IPS-18a (cell line): ENCODE results near the gene WDR4.
"Not testable (repeated sequence)": the region's sequence is repeated elsewhere in the genome, so short reads cannot be mapped to it uniquely, and the experiment has no call there.

Experiments used
- H3K27ac ChIP-seq: one replicate; pipeline ENCODE4 v1.5.1; 2013; ENCODE audit warnings: low read length
- H3K27me3 ChIP-seq: one replicate; pipeline ENCODE4 v1.6.1; 2013; ENCODE audit warnings: mild to moderate bottlenecking, low read length; ENCODE audit not compliant: control insufficient read depth, insufficient read depth
- H3K36me3 ChIP-seq: one replicate; pipeline ENCODE4 v1.6.1; 2013; ENCODE audit warnings: low read depth, low read length; ENCODE audit not compliant: control insufficient read depth
- H3K4me1 ChIP-seq: one replicate; pipeline ENCODE4 v1.6.1; 2013; ENCODE audit warnings: low read depth, low read length; ENCODE audit not compliant: control insufficient read depth
- H3K4me3 ChIP-seq: one replicate; pipeline ENCODE4 v1.5.1; 2013; ENCODE audit warnings: low read length
- H3K9ac ChIP-seq: one replicate; pipeline ENCODE4 v1.6.1; 2013; ENCODE audit warnings: mild to moderate bottlenecking, low read length, moderate library complexity
- H3K9me3 ChIP-seq: one replicate; pipeline ENCODE4 v1.6.1; 2013; ENCODE audit warnings: low read depth, low read length; ENCODE audit not compliant: control insufficient read depth

Gene WDR4

DNA sequence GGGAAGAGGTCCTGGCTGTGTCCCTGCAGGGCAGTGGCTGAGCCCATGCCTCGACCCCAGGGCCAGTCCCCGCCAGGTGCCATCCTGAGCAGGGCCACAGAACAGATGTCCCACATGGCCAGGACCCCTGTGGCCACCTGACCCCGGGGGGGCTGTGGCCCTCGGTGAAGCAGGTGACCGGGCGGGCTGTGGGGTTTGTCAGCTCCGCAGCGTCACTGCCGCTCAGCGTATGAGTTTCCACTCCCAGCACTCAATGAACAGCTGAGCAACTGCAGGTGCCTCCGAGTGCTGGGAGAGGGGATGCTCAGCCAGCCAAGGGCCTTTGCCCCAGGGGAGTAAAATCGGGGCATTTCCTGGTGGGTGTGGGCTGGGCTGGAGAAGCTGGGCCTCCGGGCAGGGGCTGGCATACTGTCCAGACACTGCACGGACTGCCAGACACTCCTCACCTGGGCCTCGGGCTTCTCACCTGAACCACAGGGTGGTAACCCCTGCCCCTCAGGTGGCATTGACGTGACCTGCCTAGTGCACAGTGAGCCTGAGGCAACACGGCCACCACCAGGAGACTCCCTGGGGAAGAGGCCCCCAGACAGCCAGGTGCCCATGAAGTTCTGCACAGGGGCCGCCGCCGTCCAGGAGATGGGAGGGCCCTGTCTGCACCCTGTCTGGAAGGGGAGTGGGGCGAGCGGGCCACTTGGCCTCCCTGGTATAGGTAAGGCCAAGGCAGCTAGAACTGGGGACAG lies 37.3 kb downstream of the WDR4 start:
- H3K27ac ChIP-seq, H3K9ac ChIP-seq, H3K4me3 ChIP-seq, H3K27me3 ChIP-seq, H3K9me3 ChIP-seq, H3K4me1 ChIP-seq: not testable (repeated sequence)
- peaks cover 62% of the 10 kb centered on the region for H3K36me3 ChIP-seq

DNA sequence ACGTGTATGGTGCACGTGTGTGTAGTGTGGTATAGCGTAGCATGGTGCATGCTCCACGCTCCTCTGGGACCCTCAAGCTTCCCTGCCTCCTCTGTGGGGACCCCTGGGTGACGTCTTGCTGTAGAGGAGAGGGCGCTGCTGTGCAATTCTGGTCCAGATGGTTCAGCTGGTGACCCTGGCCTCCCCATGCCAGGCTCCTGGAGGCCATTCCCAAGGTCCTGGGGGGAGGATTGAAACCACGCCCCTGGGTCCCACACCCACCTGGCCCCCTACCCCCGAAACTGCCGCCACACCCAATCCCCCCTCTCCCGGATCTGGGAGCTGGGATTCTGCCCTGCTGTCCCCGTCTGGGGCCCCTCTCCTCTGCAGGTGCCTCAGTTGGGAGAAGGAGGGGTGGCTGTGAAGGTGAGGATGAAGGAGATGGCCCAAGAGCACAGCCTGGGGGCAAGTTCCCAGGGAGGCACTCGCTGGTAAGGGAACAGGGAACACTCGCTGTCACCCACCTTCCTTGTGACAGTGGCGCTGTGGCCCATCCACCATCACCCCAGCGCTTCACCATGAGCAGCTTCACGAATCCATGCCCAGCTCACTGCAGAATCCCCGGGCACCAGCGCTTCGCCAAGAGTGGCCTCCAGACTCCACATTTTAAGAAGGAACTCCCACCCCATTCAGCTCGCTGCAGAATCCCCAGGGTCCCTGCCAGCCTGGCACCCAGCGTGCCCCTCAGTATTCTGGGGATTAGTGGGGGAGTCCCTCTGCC lies 38.0 kb downstream of the WDR4 start:
- H3K27me3 ChIP-seq: no peaks in the 10 kb centered on the region
- no peaks in the 10 kb centered on the region for H3K9me3 ChIP-seq
- H3K4me1 ChIP-seq: no peaks in the 10 kb centered on the region
- no peak overlapping the region for H3K9ac ChIP-seq
- H3K36me3 ChIP-seq: peaks cover 59% of the 10 kb centered on the region
- no peak overlapping the region for H3K27ac ChIP-seq
- no peak overlapping the region for H3K4me3 ChIP-seq

DNA sequence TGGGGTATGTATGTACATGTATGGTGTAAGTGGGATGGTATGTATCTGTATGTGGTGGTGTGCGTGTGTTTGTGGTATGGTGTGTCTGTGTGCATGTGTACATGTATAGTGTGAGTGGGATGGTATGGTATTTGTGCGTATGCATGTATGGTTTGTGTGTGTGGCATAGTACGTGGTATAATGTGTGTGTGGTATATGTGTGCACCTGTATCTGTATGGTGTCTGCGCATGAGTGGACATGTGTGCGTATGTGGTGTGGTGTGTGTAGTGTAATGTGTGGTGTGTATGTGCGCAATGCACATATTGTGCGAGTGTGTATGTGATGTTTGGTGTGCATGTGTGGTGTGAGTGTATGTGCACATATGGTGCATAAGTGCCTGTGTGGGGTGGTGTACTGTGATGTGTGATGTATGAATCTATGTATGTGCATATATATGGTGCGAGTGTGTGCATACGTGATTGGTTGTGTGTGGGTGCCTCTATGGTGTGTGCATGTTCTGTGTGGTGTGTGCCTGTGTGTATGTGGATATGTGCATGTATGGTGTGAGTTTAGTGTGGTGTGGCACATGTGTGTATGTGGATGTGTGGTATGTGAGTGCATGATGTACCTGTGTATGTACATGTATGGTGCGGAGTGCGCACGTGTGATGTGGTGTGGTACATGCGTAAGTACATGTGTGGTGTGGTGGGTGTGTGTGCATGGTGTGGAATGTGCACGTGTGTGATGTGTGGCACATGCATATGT lies 38.8 kb downstream of the WDR4 start:
- H3K4me1 ChIP-seq: no peaks in the 10 kb centered on the region
- no peaks in the 10 kb centered on the region for H3K27me3 ChIP-seq
- no peak overlapping the region for H3K9ac ChIP-seq
- H3K9me3 ChIP-seq: no peaks in the 10 kb centered on the region
- H3K36me3 ChIP-seq: peaks cover 51% of the 10 kb centered on the region
- no peak overlapping the region for H3K4me3 ChIP-seq
- H3K27ac ChIP-seq: no peak overlapping the region

DNA sequence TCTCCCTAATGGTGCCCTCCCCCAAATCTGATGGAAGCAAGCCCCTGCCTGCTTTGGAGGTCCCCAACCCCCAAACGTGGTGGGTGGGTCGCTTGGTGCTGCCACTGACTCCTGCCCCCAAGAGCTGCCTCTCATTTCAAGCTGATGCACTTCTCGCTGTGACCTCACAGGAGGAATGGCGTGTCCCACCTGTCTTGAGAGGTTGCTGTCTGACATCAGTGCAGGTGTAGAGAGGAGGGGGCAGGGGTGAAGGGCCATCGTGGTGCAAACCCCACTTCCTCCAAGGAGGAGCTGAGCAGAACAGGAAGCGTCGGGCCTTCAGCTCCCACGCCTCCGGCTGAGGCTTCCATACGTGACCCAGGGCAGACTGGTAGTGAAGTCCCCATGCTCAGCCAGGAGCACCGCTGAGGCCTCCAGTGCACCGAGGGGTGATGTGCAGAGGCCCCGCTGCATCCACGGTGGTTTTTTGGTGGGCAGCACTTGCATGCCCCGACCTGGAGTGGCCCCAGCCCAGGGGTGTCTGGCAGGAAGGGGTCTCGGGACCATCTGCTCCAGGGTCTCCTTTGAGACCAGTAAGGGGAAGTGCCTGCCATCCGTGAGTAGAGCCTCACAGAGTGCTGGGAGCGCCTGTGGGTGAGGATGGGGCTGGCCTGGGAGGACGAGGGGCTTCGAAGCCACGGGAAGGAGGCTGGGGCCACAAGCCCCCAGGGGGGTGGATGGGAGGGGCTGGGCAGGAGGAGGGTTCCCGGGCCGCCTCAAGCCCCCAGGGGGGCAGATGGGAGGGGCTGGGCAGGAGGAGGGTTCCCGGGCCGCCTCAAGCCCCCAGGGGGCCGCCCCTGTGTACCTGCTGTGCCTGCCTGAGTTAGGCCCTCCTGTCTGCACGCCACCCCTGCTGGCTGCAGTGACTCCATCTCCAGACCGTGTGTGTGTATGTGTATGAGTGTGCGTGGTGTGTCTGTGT lies 39.8 kb downstream of the WDR4 start:
- Histone ChIP-seq H3K9ac (no peak overlapping the region), H3K36me3 (peaks cover 41% of the 10 kb centered on the region), H3K27ac (no peak overlapping the region), H3K4me1 (no peaks in the 10 kb centered on the region), H3K27me3 (no peaks in the 10 kb centered on the region), H3K9me3 (no peaks in the 10 kb centered on the region), H3K4me3 (no peak overlapping the region)

DNA sequence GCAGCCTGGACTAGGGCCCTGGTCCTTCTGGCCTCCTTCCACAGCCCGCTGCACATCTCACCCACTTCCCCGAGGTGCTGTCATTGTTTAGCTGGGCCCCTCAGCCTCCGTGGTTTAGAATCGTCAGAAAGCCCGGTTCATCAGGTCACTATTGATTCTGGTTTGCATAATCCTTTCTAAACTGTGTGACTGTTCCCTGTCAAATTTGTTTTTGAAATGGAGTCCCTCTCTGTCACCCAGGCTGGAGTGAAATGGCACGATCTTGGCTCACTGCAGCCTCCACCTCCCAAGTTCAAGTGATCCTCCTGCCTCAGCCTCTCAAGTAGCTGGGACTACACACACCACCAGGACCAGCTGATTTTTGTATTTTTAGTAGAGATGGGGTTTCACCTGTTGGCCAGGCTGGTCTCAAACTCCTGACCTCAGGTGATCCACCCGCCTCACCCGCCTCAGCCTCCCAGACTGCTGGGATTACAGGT lies 41.1 kb downstream of the WDR4 start:
- not testable (repeated sequence) for H3K4me1 ChIP-seq, H3K27me3 ChIP-seq, H3K4me3 ChIP-seq, H3K9me3 ChIP-seq, H3K9ac ChIP-seq, H3K27ac ChIP-seq
- H3K36me3 ChIP-seq: peaks cover 33% of the 10 kb centered on the region

DNA sequence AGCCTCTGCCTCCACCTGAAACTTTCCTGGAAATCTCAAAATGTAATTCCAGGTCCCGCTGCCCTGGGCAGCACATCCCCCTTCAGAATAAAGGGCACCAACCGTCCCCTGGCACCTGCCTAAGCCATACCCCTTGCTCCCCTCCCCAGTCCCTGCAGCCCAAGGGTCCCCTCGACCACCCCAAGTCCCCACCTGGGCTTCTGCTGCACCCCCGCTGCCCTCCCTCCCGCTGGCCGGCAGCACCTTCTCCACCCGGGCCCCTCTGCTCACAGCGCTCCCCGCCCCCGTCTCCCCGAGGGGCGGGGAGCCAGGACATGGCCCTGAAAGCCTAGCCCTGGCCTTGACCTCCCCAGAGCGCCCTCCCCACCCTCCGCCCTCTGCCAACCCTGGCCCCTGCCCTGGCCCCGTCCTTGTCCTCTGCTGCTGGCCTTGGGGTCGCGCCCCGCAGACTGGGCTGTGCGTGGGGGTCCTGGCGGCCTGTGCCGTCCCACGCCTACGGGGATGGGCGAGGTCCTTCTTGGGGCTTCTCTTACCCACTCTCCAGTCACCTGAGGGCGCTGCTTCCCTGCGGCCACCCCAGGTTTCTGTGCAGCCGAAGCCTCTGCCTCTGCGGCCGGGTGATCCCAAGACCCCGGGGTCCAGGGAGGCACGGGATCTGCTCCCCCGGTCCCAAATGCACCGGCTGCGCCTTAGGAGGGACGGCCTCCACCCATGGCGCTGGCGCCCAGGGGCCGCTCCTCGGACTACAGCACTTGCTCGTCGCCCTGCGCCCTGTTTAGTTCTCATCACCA lies 41.7 kb downstream of the WDR4 start:
- no peak overlapping the region for H3K27ac ChIP-seq
- peaks cover 27% of the 10 kb centered on the region for H3K36me3 ChIP-seq
- no peak overlapping the region for H3K4me3 ChIP-seq
- H3K9me3 ChIP-seq: no peaks in the 10 kb centered on the region
- H3K9ac ChIP-seq: no peak overlapping the region
- H3K4me1 ChIP-seq: peaks cover 7% of the 10 kb centered on the region
- peaks cover 6% of the 10 kb centered on the region for H3K27me3 ChIP-seq

DNA sequence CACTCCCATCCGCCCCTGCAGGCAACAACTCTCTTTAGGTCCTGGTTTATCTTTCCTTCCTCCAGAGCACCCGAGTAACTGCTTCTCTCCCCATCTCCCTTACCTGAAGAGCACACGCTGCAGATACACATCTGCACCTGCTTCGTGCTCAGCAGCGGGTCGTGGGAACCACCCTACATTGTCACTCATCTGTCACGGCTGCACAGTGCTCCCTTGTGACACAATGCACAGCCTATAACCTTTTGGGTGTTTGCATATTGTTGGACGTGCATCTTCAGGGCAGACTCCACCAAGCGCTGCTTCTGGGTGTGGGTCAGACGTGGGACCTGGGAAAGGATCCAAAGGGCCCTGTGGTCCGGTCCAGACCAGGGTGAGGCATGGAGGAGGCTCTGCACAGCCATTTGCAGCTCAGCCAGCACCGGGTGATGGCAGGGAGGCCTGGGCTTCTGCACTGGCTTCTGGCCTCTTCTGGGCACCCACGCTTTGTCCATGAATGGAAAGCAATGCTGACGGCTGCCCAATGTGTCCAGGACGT lies 42.5 kb downstream of the WDR4 start:
- Histone ChIP-seq H3K9ac (no peak overlapping the region), H3K9me3 (no peaks in the 10 kb centered on the region), H3K27me3 (peaks cover 12% of the 10 kb centered on the region), H3K4me3 (no peak overlapping the region), H3K27ac (no peak overlapping the region), H3K4me1 (peaks cover 7% of the 10 kb centered on the region), H3K36me3 (peaks cover 23% of the 10 kb centered on the region)

DNA sequence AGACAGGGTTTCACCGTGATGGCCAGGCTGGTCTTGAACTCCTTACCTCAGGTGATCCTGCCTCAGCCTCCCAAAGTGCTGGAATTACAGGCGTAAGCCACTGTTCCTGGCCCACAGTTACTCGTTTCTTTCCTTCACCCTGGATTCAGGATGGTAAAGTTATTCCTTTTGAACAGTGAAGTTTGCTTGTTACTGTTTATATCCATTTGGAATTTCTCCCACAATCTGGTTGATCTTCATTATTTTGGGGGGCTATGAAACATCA lies 43.0 kb downstream of the WDR4 start:
- Histone ChIP-seq H3K9me3 (no peaks in the 10 kb centered on the region), H3K36me3 (peaks cover 20% of the 10 kb centered on the region), H3K4me3 (no peak overlapping the region), H3K27me3 (peaks cover 14% of the 10 kb centered on the region), H3K27ac (no peak overlapping the region), H3K4me1 (peaks cover 7% of the 10 kb centered on the region), H3K9ac (no peak overlapping the region)

DNA sequence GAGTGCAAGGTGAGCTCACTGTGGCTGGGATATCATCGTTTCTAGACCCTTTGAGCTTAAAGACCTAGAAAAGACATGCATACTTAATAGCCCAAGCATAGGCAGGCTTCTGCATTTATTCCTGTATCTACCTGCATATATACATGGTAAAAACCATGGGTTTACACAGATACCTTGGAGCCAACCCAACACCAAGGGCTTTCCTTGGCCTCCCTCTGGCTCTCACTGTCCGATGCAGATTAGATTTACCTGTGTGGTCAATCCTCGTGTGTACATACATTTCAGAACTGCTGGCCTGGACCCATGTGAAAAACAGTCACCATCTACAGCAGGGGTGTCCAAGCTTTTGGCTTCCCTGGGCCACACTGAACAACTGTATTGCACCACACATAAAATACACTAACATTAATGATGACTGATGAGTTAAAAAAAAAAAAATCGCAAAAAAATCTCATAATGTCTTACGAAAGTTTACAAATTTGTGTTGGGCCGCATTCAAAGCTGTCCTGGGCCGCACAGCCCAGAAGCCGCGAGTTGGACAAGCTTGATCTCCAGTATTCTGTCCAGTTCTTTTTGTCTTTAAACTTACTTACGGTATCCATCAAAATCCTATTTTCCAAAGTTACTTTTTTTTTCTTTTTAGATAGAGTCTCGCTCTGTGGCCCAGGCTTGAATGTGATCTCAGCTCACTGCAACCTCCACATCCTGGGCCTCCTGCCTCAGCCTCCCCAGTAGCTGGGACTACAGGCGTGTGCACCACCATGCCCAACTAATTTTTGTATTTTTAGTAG lies 43.5 kb downstream of the WDR4 start:
- Histone ChIP-seq H3K36me3 (peaks cover 14% of the 10 kb centered on the region), H3K27me3 (peaks cover 14% of the 10 kb centered on the region), H3K9me3 (no peaks in the 10 kb centered on the region), H3K4me1 (peaks cover 7% of the 10 kb centered on the region), H3K9ac (no peak overlapping the region), H3K27ac (no peak overlapping the region), H3K4me3 (no peak overlapping the region)

DNA sequence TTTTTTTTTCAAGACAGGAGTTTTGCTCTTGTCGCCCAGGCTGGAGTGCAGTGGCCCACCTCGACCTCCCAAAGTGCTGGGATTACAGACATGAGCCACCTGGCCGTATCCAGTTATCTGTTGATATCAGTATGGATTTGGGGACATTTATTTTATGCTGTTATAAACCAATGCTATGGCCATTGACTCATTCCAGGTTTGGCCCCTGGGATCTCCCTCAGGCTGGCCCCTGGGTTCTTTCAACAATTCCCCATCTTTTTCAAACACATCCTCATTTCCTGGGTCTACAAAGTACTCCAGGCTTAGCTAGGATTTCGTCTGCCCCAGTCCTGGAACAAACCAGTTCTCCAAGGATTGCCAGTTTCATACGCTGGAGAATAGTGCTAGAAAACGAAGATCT lies 44.1 kb downstream of the WDR4 start:
- Histone ChIP-seq H3K9me3 (no peaks in the 10 kb centered on the region), H3K9ac (no peak overlapping the region), H3K36me3 (peaks cover 9% of the 10 kb centered on the region), H3K4me1 (peaks cover 7% of the 10 kb centered on the region), H3K27ac (no peak overlapping the region), H3K27me3 (peaks cover 14% of the 10 kb centered on the region), H3K4me3 (no peak overlapping the region)
